ENCODE results near the gene SORCS3.

The SORCS3 gene

GRCh38 chr10:105017116-105017515 lies 376.0 kb downstream of the SORCS3 start:
- no peaks in the 10 kb centered on the region for H3K36me3 ChIP-seq (ENCODE audit: control insufficient read depth, insufficient read depth, low read length)

GRCh38 chr10:105017691-105018090 lies 376.6 kb downstream of the SORCS3 start:
- H3K4me3 ChIP-seq (ENCODE audit: low read length) = no peak overlapping the region
- no peaks in the 10 kb centered on the region for H3K27me3 ChIP-seq (ENCODE audit: control insufficient read depth, insufficient read depth, low read length)
- H3K9ac ChIP-seq (ENCODE audit: low read length) = no peak overlapping the region
- H3K36me3 ChIP-seq (ENCODE audit: control insufficient read depth, insufficient read depth, low read length) = no peaks in the 10 kb centered on the region
- H3K4me1 ChIP-seq (ENCODE audit: control insufficient read depth, insufficient read depth, low read length) = no peaks in the 10 kb centered on the region
- no peaks in the 10 kb centered on the region for H3K9me3 ChIP-seq (ENCODE audit: control insufficient read depth, low read length)

More at GRCh38 chr10:105017116-105017515, 376.0 kb downstream of the SORCS3 start:
- no peak overlapping the region for H3K4me3 ChIP-seq (ENCODE audit: low read length)
- no peak overlapping the region for H3K9ac ChIP-seq (ENCODE audit: low read length)
- H3K9me3 ChIP-seq (ENCODE audit: control insufficient read depth, low read length) = no peaks in the 10 kb centered on the region
- H3K4me1 ChIP-seq (ENCODE audit: control insufficient read depth, insufficient read depth, low read length) = no peaks in the 10 kb centered on the region
- no peaks in the 10 kb centered on the region for H3K27me3 ChIP-seq (ENCODE audit: control insufficient read depth, insufficient read depth, low read length)

- no peaks in the 10 kb centered on the region for H3K4me1 ChIP-seq (ENCODE audit: control insufficient read depth, insufficient read depth, low read length)
- no peaks in the 10 kb centered on the region for H3K36me3 ChIP-seq (ENCODE audit: control insufficient read depth, insufficient read depth, low read length)
- H3K4me3 ChIP-seq (ENCODE audit: low read length) = no peak overlapping the region
- H3K9ac ChIP-seq (ENCODE audit: low read length) = no peak overlapping the region
- H3K9me3 ChIP-seq (ENCODE audit: control insufficient read depth, low read length) = no peaks in the 10 kb centered on the region
- H3K27me3 ChIP-seq (ENCODE audit: control insufficient read depth, insufficient read depth, low read length) = no peaks in the 10 kb centered on the region
Observed at GRCh38 chr10:105023211-105024111, 382.4 kb downstream of the SORCS3 start.

GRCh38 chr10:105024184-105024583 lies 383.1 kb downstream of the SORCS3 start:
- no peaks in the 10 kb centered on the region for H3K4me1 ChIP-seq (ENCODE audit: control insufficient read depth, insufficient read depth, low read length)
- no peaks in the 10 kb centered on the region for H3K9me3 ChIP-seq (ENCODE audit: control insufficient read depth, low read length)
- H3K27me3 ChIP-seq (ENCODE audit: control insufficient read depth, insufficient read depth, low read length) = no peaks in the 10 kb centered on the region
- no peak overlapping the region for H3K4me3 ChIP-seq (ENCODE audit: low read length)
- H3K36me3 ChIP-seq (ENCODE audit: control insufficient read depth, insufficient read depth, low read length) = no peaks in the 10 kb centered on the region
- no peak overlapping the region for H3K9ac ChIP-seq (ENCODE audit: low read length)

- no peaks in the 10 kb centered on the region for H3K9me3 ChIP-seq (ENCODE audit: control insufficient read depth, low read length)
- H3K27me3 ChIP-seq (ENCODE audit: control insufficient read depth, insufficient read depth, low read length) = no peaks in the 10 kb centered on the region
- H3K4me1 ChIP-seq (ENCODE audit: control insufficient read depth, insufficient read depth, low read length) = no peaks in the 10 kb centered on the region
- H3K36me3 ChIP-seq (ENCODE audit: control insufficient read depth, insufficient read depth, low read length) = no peaks in the 10 kb centered on the region
- no peak overlapping the region for H3K9ac ChIP-seq (ENCODE audit: low read length)
- no peak overlapping the region for H3K4me3 ChIP-seq (ENCODE audit: low read length)
Observed at GRCh38 chr10:105025092-105025491, 384.0 kb downstream of the SORCS3 start.

- no peak overlapping the region for H3K4me3 ChIP-seq (ENCODE audit: low read length)
- H3K9ac ChIP-seq (ENCODE audit: low read length) = no peak overlapping the region
- no peaks in the 10 kb centered on the region for H3K9me3 ChIP-seq (ENCODE audit: control insufficient read depth, low read length)
- no peaks in the 10 kb centered on the region for H3K36me3 ChIP-seq (ENCODE audit: control insufficient read depth, insufficient read depth, low read length)
- H3K4me1 ChIP-seq (ENCODE audit: control insufficient read depth, insufficient read depth, low read length) = no peaks in the 10 kb centered on the region
- H3K27me3 ChIP-seq (ENCODE audit: control insufficient read depth, insufficient read depth, low read length) = no peaks in the 10 kb centered on the region
Observed at GRCh38 chr10:105026566-105026965, 385.5 kb downstream of the SORCS3 start.

GRCh38 chr10:105029286-105029685 lies 388.2 kb downstream of the SORCS3 start:
- Histone ChIP-seq H3K4me3 (ENCODE audit: low read length) (no peak overlapping the region), H3K9ac (ENCODE audit: low read length) (no peak overlapping the region), H3K4me1 (ENCODE audit: control insufficient read depth, insufficient read depth, low read length) (no peaks in the 10 kb centered on the region), H3K9me3 (ENCODE audit: control insufficient read depth, low read length) (no peaks in the 10 kb centered on the region), H3K36me3 (ENCODE audit: control insufficient read depth, insufficient read depth, low read length) (no peaks in the 10 kb centered on the region), H3K27me3 (ENCODE audit: control insufficient read depth, insufficient read depth, low read length) (no peaks in the 10 kb centered on the region)

GRCh38 chr10:105037022-105037421 lies 395.9 kb downstream of the SORCS3 start:
- Histone ChIP-seq H3K4me1 (ENCODE audit: control insufficient read depth, insufficient read depth, low read length) (no peaks in the 10 kb centered on the region), H3K9me3 (ENCODE audit: control insufficient read depth, low read length) (no peaks in the 10 kb centered on the region), H3K36me3 (ENCODE audit: control insufficient read depth, insufficient read depth, low read length) (no peaks in the 10 kb centered on the region), H3K9ac (ENCODE audit: low read length) (no peak overlapping the region), H3K4me3 (ENCODE audit: low read length) (no peak overlapping the region), H3K27me3 (ENCODE audit: control insufficient read depth, insufficient read depth, low read length) (no peaks in the 10 kb centered on the region)

- Histone ChIP-seq H3K4me1 (ENCODE audit: control insufficient read depth, insufficient read depth, low read length) (no peaks in the 10 kb centered on the region), H3K27me3 (ENCODE audit: control insufficient read depth, insufficient read depth, low read length) (no peaks in the 10 kb centered on the region), H3K36me3 (ENCODE audit: control insufficient read depth, insufficient read depth, low read length) (no peaks in the 10 kb centered on the region), H3K9me3 (ENCODE audit: control insufficient read depth, low read length) (no peaks in the 10 kb centered on the region), H3K9ac (ENCODE audit: low read length) (no peak overlapping the region), H3K4me3 (ENCODE audit: low read length) (no peak overlapping the region)
Observed at GRCh38 chr10:105041956-105042355, 400.9 kb downstream of the SORCS3 start.

- no peak overlapping the region for H3K9ac ChIP-seq (ENCODE audit: low read length)
- H3K27me3 ChIP-seq (ENCODE audit: control insufficient read depth, insufficient read depth, low read length) = no peaks in the 10 kb centered on the region
Observed at GRCh38 chr10:105042906-105043552, 401.9 kb downstream of the SORCS3 start.

GRCh38 chr10:105044902-105045301 lies 403.8 kb downstream of the SORCS3 start:
- H3K9me3 ChIP-seq (ENCODE audit: control insufficient read depth, low read length) = no peaks in the 10 kb centered on the region
- H3K4me1 ChIP-seq (ENCODE audit: control insufficient read depth, insufficient read depth, low read length) = no peaks in the 10 kb centered on the region
- H3K9ac ChIP-seq (ENCODE audit: low read length) = no peak overlapping the region
- H3K4me3 ChIP-seq (ENCODE audit: low read length) = no peak overlapping the region
- H3K27me3 ChIP-seq (ENCODE audit: control insufficient read depth, insufficient read depth, low read length) = no peaks in the 10 kb centered on the region
- no peaks in the 10 kb centered on the region for H3K36me3 ChIP-seq (ENCODE audit: control insufficient read depth, insufficient read depth, low read length)

More at GRCh38 chr10:105042906-105043552, 401.9 kb downstream of the SORCS3 start:
- Histone ChIP-seq H3K4me1 (ENCODE audit: control insufficient read depth, insufficient read depth, low read length) (no peaks in the 10 kb centered on the region), H3K9me3 (ENCODE audit: control insufficient read depth, low read length) (no peaks in the 10 kb centered on the region), H3K4me3 (ENCODE audit: low read length) (no peak overlapping the region), H3K36me3 (ENCODE audit: control insufficient read depth, insufficient read depth, low read length) (no peaks in the 10 kb centered on the region)

GRCh38 chr10:105056413-105056812 lies 415.3 kb downstream of the SORCS3 start:
- H3K4me3 ChIP-seq (ENCODE audit: low read length) = no peak overlapping the region
- no peak overlapping the region for H3K9ac ChIP-seq (ENCODE audit: low read length)
- no peaks in the 10 kb centered on the region for H3K27me3 ChIP-seq (ENCODE audit: control insufficient read depth, insufficient read depth, low read length)
- H3K4me1 ChIP-seq (ENCODE audit: control insufficient read depth, insufficient read depth, low read length) = no peaks in the 10 kb centered on the region
- H3K9me3 ChIP-seq (ENCODE audit: control insufficient read depth, low read length) = no peaks in the 10 kb centered on the region
- H3K36me3 ChIP-seq (ENCODE audit: control insufficient read depth, insufficient read depth, low read length) = no peaks in the 10 kb centered on the region
